Mammary epithelial cell (primary cell): ENCODE results near the gene ADH1B.
"Not testable (repeated sequence)": the region's sequence is repeated elsewhere in the genome, so short reads cannot be mapped to it uniquely, and the experiment has no call there.

Experiments
- EZH2 ChIP-seq: IDR thresholded peaks from 2 replicates; pipeline ENCODE4 v1.6.1; 2012; ENCODE audit warnings: low read length, inconsistent platforms, borderline replicate concordance
- TF ChIP-seq, protein P1 (sequence below), 2 donors: IDR thresholded peaks in 1 of 2; conservative IDR thresholded peaks in 1 of 2; 2 replicates each; pipeline ENCODE4 v1.5.1; 2011 to 2012; ENCODE audit warnings: inconsistent platforms in 2 of 2, low read length in 2 of 2, mild to moderate bottlenecking in 2 of 2, control low read depth in 1 of 2, low read depth in 1 of 2; ENCODE audit not compliant: insufficient read depth in 1 of 2; ENCODE audit errors: extremely low read depth in 1 of 2

DNA sequence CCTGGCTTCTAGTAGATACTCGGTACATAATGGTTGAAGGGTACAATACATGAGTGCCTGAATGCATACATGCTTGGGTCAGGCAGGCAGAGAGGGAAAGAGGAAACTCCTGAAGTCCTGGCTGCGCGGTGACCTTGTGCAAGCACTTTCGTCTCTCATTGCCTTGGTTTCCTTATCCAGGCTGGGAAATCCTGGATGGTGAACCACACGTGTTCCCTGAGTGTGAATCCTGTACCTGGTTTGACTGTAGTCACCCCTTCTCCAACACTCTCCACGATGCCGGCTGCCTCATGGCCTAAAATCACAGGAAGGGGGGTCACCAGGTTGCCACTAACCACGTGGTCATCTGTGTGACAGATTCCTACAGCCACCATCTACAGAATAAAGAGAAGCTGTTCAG is 3.4 kb downstream of the ADH1B start:
- TF ChIP-seq, protein P1, sequence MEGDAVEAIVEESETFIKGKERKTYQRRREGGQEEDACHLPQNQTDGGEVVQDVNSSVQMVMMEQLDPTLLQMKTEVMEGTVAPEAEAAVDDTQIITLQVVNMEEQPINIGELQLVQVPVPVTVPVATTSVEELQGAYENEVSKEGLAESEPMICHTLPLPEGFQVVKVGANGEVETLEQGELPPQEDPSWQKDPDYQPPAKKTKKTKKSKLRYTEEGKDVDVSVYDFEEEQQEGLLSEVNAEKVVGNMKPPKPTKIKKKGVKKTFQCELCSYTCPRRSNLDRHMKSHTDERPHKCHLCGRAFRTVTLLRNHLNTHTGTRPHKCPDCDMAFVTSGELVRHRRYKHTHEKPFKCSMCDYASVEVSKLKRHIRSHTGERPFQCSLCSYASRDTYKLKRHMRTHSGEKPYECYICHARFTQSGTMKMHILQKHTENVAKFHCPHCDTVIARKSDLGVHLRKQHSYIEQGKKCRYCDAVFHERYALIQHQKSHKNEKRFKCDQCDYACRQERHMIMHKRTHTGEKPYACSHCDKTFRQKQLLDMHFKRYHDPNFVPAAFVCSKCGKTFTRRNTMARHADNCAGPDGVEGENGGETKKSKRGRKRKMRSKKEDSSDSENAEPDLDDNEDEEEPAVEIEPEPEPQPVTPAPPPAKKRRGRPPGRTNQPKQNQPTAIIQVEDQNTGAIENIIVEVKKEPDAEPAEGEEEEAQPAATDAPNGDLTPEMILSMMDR (conservative IDR thresholded peaks at IDR 0.05 in 1 of 2, IDR thresholded peaks at IDR 0.05 in 1 of 2; ENCODE audit: extremely low read depth in 1 of 2, insufficient read depth in 1 of 2, low read depth in 1 of 2, low read length in 2 of 2) = not testable (repeated sequence)
- TF ChIP-seq EZH2 = not testable (repeated sequence)
